ENCODE measurements around the gene TULP3. TPM values are rescaled to one million over a fixed set of nuclear protein-coding genes. Genes with fewer than 3 reads are reported as not detected.
A peak's percentile ranks its signal among the peaks of the same experiment; 100 is the strongest.

TULP3 gene
- total and polyA plus RNA-seq, 2 donors (not counting 3 experiments of a cell fraction or from before 2014, with no cell fraction given), result 30.8 to 31.0 TPM

DNA sequence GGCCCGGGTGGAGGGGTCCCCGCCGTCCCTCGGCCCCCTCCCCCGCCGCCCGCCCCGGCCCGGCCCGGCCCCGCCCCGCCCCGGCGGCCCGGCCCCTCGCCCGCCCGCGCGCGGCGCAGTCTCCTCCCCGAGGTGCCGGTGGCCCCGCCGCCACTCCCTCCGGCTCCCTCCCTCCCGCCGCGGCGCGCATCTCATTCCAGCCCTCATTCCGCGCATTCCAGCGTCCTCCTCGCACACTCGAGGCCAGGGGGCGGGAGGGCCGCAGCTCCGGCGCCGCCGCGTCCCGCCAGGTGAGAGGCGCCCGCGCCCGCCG is 68.5 kb downstream of the TULP3 start, which contains the start of gene TEAD4:
TSS of gene TEAD4 (plus strand) at position 206 of the 313 bp plus-strand sequence.
- dilution Hi-C loops (cut with MboI; ENCODE audit: extremely low pct_ligation_motif_present, low sequenced_read_pairs), result no loop called here
- H3K4me3 ChIP-seq (replicated peaks in 1 of 3; ENCODE audit: insufficient read depth in 1 of 3, low read depth in 1 of 3, low read length in 3 of 3), result peak within 1 kb of the TSS; percentile 65 to 75 (median 68)

More for the DNA sequence above, 68.5 kb downstream of the TULP3 start, which contains the start of gene TEAD4:
- no peaks in the 10 kb centered on the region for H3K27me3 ChIP-seq (ENCODE audit: control insufficient read depth in 2 of 2, insufficient read depth in 2 of 2, low read length in 2 of 2)
- peak; percentile 71 for TF ChIP-seq POLR2AphosphoS5 (IDR thresholded peaks at IDR 0.05; ENCODE audit: insufficient read depth, low read depth, low read length)
- no peak for TF ChIP-seq GATA2 (IDR thresholded peaks at IDR 0.05; ENCODE audit: insufficient read depth, insufficient read length, low read depth, low read length)
- TF ChIP-seq FOS (IDR thresholded peaks at IDR 0.05; ENCODE audit: borderline replicate concordance, insufficient read depth, low read length), result no peak
- no peak for TF ChIP-seq EZH2 (IDR thresholded peaks at IDR 0.05; ENCODE audit: borderline replicate concordance, low read depth, low read length, severe bottlenecking)
- TF ChIP-seq, protein P1, sequence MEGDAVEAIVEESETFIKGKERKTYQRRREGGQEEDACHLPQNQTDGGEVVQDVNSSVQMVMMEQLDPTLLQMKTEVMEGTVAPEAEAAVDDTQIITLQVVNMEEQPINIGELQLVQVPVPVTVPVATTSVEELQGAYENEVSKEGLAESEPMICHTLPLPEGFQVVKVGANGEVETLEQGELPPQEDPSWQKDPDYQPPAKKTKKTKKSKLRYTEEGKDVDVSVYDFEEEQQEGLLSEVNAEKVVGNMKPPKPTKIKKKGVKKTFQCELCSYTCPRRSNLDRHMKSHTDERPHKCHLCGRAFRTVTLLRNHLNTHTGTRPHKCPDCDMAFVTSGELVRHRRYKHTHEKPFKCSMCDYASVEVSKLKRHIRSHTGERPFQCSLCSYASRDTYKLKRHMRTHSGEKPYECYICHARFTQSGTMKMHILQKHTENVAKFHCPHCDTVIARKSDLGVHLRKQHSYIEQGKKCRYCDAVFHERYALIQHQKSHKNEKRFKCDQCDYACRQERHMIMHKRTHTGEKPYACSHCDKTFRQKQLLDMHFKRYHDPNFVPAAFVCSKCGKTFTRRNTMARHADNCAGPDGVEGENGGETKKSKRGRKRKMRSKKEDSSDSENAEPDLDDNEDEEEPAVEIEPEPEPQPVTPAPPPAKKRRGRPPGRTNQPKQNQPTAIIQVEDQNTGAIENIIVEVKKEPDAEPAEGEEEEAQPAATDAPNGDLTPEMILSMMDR (IDR thresholded peaks at IDR 0.05; ENCODE audit: extremely low read depth in 1 of 2, insufficient read depth in 1 of 2, low read depth in 1 of 2, low read length in 2 of 2), result no peak
- TF ChIP-seq MYC (IDR thresholded peaks at IDR 0.05; ENCODE audit: low read depth, low read length), result no peak
- TF ChIP-seq, protein P2, sequence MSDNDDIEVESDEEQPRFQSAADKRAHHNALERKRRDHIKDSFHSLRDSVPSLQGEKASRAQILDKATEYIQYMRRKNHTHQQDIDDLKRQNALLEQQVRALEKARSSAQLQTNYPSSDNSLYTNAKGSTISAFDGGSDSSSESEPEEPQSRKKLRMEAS (IDR thresholded peaks at IDR 0.05; ENCODE audit: insufficient read depth, insufficient read length), result no peak
- no peak for TF ChIP-seq JUN (IDR thresholded peaks at IDR 0.05; ENCODE audit: borderline replicate concordance, insufficient read depth, insufficient read length, low read depth)
- TF ChIP-seq POLR2A (IDR thresholded peaks at IDR 0.05; ENCODE audit: low read depth, low read length), result peak; percentile 52
- H4K20me1 ChIP-seq (replicated peaks; ENCODE audit: control insufficient read depth, extremely low read depth, insufficient read depth, low read length), result no peaks in the 10 kb centered on the region
- DNase-seq (ENCODE audit: low read depth, low spot score) (peak; percentile 45), FAIRE-seq (no peak)
- H3K4me1 ChIP-seq (ENCODE audit: control insufficient read depth, extremely low read depth, insufficient read depth, low read length), result peaks cover 42% of the 10 kb centered on the region
- peak within 1 kb of the TSS; percentile 75 for H2AFZ ChIP-seq (ENCODE audit: low read depth, low read length)
- H3K36me3 ChIP-seq (ENCODE audit: control insufficient read depth in 2 of 2, extremely low read depth in 1 of 2, insufficient read depth in 2 of 2, low read length in 2 of 2), result no peaks in the 10 kb centered on the region
- H3K27ac ChIP-seq (ENCODE audit: insufficient read depth, low read depth, low read length), result peak within 1 kb of the TSS; percentile 69
- H3K9ac ChIP-seq (replicated peaks; ENCODE audit: extremely low read depth, insufficient read depth, low read length), result peak within 1 kb of the TSS; percentile 71
- peak within 1 kb of the TSS; percentile 88 for H3K4me2 ChIP-seq (ENCODE audit: insufficient read depth, low read length)
- H3K9me3 ChIP-seq (replicated peaks; ENCODE audit: control insufficient read depth, insufficient read depth, low read length), result no peaks in the 10 kb centered on the region
- H3K79me2 ChIP-seq (ENCODE audit: control insufficient read depth, insufficient read depth, low read length), result peaks cover 32% of the 10 kb centered on the region
- intact Hi-C loops (cut with micrococcal nuclease), result loop anchor here (2.0 to 5.0 kb wide), 2 partner anchors 56 to 112 kb away; no protein-coding TSS in a partner anchor
- no peaks in the 10 kb centered on the region for H3K9me1 ChIP-seq (replicated peaks; ENCODE audit: control insufficient read depth, extremely low read depth, insufficient read depth, low read length)
- POLR2A ChIA-PET, result no interaction called here
- BruUV-seq (replicated peaks), result no TSS peak
- CTCF ChIA-PET, result interaction anchor here (0.5 to 2.3 kb wide), 5 partner anchors 74 to 1310 kb away, joined by 3 to 6 read pairs (median 4); no protein-coding TSS in a partner anchor

Measured in endothelial cell of umbilical vein (primary cell).